ENCODE measurements around the gene PDE4D. TPM values are rescaled to one million over a fixed set of nuclear protein-coding genes. Genes with fewer than 3 reads are reported as not detected.

PDE4D gene
- total RNA-seq, 4 donors from 2014 or later: 6.7 to 21.0 (median 15.0) TPM

GRCh38 chr5:59760785-59761348 lies 132.7 kb downstream of the PDE4D start:
- 44 to 53% methylated on average over 2 of the region's 2 CpGs for WGBS, 2 donors
- intact Hi-C loops (cut with DNase I; ENCODE audit: low total_unique reads): no loop called here
- TF ChIP-seq POLR2A (IDR thresholded peaks at IDR 0.05): no peak
- TF ChIP-seq CTCF (IDR thresholded peaks at IDR 0.05): no peak
- no peak overlapping the region for H3K4me3 ChIP-seq (ENCODE audit: low read depth, poor library complexity, severe bottlenecking)
- DNase-seq (ENCODE audit: low spot score in 2 of 2): no peak

- H3K4me3 ChIP-seq (ENCODE audit: low read depth, poor library complexity, severe bottlenecking): no peak overlapping the region
- TF ChIP-seq POLR2A (IDR thresholded peaks at IDR 0.05): no peak
- TF ChIP-seq CTCF (IDR thresholded peaks at IDR 0.05): no peak
- 83 to 85% methylated on average over 4 of the region's 4 CpGs for WGBS, 2 donors
- intact Hi-C loops (cut with DNase I; ENCODE audit: low total_unique reads): no loop called here
- DNase-seq (ENCODE audit: low spot score in 2 of 2): no peak
Measured at GRCh38 chr5:59759600-59760351, 133.8 kb downstream of the PDE4D start.

- intact Hi-C loops (cut with DNase I; ENCODE audit: low total_unique reads): no loop called here
- no peak for TF ChIP-seq POLR2A (IDR thresholded peaks at IDR 0.05)
- TF ChIP-seq CTCF (IDR thresholded peaks at IDR 0.05): no peak
Measured at GRCh38 chr5:59758566-59758965, 135.0 kb downstream of the PDE4D start.

GRCh38 chr5:59757442-59757841 lies 136.1 kb downstream of the PDE4D start:
- H3K4me3 ChIP-seq (ENCODE audit: low read depth, poor library complexity, severe bottlenecking): no peak overlapping the region
- TF ChIP-seq CTCF (IDR thresholded peaks at IDR 0.05) (no peak), POLR2A (IDR thresholded peaks at IDR 0.05) (no peak)
- DNase-seq (ENCODE audit: low spot score in 2 of 2): no peak
- intact Hi-C loops (cut with DNase I; ENCODE audit: low total_unique reads): no loop called here
- WGBS, 2 donors: 0 to 83% methylated on average over 1 of the region's 1 CpG

More at GRCh38 chr5:59758566-59758965, 135.0 kb downstream of the PDE4D start:
- no peak overlapping the region for H3K4me3 ChIP-seq (ENCODE audit: low read depth, poor library complexity, severe bottlenecking)
- DNase-seq (ENCODE audit: low spot score in 2 of 2): no peak
- 54 to 62% methylated on average over 1 of the region's 1 CpG for WGBS, 2 donors

GRCh38 chr5:59756373-59757035 lies 137.0 kb downstream of the PDE4D start:
- no peak for TF ChIP-seq CTCF (IDR thresholded peaks at IDR 0.05)
- no peak for TF ChIP-seq POLR2A (IDR thresholded peaks at IDR 0.05)
- intact Hi-C loops (cut with DNase I; ENCODE audit: low total_unique reads): no loop called here

More at GRCh38 chr5:59756373-59757035, 137.0 kb downstream of the PDE4D start:
- 89 to 93% methylated on average over 7 of the region's 7 CpGs for WGBS, 2 donors
- no peak overlapping the region for H3K4me3 ChIP-seq (ENCODE audit: low read depth, poor library complexity, severe bottlenecking)
- no peak for DNase-seq (ENCODE audit: low spot score in 2 of 2)
